GM19397 (cell line): ENCODE results near the gene PCGF3.
"Not testable (repeated sequence)": the region's sequence is repeated elsewhere in the genome, so short reads cannot be mapped to it uniquely, and the experiment has no call there.

Experiments
- ATAC-seq: cut with Tn5 transposase; IDR thresholded peaks from one replicate; pipeline ENCODE4 v1.9.1; 2021; ENCODE audit warnings: mild to moderate bottlenecking, moderate library complexity; ENCODE audit not compliant: unreplicated experiment

PCGF3 gene

GRCh38 chr4:776743-777441 lies 71.3 kb downstream of the PCGF3 start:
- no peak for ATAC-seq

DNA sequence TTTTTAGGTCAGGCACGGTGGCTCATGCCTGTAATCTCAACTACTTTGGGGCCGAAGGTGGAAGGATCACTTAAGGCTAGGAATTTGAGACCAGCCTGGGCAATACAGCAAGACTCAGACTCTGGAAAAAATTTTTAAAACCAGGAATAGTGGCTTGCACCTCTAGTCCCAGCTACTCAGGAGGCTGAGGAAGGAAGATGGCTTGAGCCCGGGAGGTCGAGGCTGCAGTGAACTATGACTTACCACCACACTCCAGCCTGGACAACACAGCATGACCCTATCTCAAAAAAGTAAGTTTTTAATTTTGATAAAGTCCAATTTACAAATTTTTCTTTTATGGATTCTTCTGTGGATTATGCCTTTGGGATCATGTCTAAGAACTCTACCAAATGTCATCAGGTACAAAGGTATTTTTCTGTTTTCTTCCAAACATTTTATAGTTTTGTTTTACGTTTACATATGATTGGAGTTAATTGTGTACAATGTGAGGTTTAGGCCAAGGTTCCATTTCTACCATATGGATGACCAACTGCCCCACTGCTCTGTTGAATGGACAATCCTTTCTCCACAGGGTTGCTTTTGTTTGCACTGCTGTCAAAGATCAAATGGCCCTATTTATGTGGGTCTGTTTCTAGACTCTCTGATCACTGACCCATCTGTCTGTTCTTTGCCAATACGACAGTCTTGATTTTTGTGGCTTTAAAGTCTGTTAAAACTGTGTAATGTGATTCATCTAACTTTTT lies 72.1 kb downstream of the PCGF3 start:
- no peak for ATAC-seq

GRCh38 chr4:779555-779954 lies 73.9 kb downstream of the PCGF3 start:
- no peak for ATAC-seq

- not testable (repeated sequence) for ATAC-seq
These were observed 74.6 kb downstream of the PCGF3 start for GRCh38 chr4:780255-780654.

DNA sequence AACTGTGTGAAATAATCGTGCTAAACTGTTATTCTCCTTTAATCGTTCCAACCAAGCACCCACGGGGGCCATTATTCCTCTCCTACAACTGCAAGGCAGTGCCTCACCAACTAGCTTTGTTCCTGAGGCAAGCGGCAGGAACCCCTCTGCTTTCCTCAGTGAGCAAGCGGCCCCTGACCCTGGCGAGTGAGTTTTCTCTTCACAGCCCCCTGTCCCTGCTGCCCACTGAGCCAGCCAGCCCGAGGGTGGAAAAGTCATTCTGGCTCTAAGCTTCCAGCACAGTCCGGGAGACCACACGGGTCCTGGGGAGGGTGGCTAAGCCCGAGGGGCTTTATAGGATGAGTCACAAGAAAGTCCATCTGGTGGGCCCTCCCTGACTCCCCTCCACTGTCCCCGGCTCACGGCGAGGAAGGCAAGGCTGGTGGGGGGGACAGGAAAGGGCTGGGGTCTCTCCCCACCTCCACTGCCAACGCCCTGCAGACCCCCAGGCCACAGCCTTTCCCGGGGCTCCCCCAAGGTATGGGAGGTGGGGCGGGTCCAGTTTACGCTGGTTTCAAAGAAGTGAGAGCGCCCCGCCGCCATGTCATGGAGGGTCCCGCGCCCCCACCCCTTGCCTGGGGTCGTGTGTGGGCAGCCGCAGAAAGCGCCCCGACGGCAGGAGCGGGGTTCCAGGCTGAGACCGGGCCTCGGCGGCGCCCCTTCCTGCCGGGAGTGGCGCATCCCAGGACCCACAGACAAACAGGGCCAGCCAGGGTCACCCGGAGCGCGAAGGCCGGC lies 75.3 kb downstream of the PCGF3 start:
- peak; percentile 8 for ATAC-seq

DNA sequence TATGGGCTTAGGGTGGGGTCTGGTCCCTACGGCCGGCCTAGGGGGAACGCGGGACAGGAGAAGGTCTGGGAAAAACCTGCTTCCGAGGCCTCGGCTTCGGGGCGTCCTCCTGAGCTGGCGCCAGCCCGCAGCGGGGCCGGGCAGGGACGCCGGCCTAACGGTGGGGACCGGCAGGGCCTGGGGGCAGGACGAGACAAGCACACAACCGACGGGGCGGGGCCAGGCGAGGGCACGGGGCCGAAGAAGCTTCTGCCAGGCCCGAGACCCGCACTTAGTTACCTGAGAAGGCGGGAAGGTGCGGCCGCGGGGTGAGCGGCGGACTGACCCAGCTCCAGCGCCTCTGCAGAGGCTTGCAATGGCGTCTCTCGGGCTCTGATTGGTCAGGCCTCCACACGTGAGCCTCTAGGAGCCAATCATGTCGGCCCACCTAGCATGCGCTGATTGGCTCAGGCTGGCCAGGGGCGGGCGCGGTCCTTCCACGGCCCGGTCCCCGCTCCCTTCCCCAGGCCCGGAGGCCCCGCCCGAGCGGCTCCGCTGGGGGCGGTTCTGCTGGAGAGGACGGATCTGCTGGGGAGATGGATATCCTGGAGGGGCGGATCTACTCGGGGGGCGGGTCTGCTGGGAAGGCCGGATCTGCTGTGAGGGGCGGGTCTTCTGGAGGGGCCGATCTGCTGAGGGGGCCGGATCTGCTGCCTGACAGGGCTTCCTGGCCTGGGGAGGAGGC lies 76.0 kb downstream of the PCGF3 start:
- peak; percentile 96 for ATAC-seq

GRCh38 chr4:784401-785331 lies 79.0 kb downstream of the PCGF3 start:
- no peak for ATAC-seq

DNA sequence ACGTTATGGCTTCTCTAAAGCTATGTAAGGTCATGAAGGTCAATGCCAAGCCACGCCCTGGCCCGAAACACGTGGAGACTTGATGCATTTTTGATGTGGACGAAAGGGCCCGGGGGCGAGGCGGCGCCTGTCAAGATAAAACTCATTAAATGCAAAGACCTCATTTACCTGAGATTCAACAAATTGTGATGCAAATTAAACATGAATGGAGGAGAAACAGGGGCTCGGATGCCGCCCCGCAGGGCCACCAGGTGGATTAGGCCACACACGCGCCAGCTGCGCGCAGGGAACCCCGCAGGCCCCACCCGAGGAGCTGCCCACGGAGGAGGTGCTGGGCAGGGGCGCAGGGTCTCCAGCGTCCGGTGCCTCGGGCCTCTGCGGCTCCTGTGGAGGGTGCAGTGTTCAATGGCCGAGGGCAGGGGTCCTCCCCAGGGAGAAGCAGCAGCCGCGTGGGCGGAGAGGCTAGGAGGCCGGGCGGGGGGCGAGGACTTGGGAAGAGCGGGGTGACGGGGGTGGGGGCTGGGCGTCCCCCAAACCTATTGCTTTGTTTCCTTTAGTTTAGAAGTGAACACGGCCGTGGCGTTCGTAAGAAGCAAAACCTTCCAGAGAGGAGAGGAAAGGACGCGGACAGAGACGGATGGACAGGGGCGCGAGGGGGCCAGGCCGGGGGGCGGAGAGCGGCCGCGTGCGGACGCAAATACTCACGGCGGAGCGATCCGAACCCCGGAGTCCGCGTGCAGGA lies 79.9 kb downstream of the PCGF3 start:
- ATAC-seq = no peak

DNA sequence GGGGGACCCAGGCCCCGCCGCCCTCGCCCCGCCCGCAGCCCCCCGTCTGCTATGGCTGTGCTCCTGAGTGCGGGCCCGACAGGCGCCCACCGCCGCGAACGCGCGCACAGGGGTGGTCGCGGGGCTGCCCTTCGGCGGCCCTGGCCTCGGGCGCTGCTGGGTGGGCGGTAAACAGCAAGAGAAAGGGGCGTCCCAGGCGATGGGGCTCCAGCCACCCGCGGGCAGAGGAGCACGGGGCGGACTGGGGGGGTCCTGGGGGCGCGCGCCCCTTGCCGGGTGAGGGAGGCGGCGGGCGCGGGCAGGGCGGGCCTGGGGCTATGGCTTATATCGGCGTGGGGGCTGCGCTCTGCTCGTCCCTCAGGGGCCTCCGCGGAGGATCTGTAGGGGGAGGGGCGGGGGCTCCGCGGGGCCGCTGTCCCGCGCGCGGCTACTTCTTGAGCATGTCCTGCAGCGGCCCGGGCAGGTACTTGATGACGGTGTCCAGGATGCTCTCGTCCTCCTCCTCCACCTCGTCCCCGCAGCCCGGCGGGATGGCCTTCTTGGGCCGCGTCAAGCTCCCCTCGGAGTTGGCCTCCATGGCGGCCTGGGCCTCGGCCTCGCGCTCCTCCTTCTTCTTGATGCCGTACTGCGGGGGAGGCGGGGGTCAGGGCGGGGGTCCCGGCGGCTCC lies 80.6 kb downstream of the PCGF3 start:
- no peak for ATAC-seq

GRCh38 chr4:786861-787300 lies 81.2 kb downstream of the PCGF3 start:
- no peak for ATAC-seq

- ATAC-seq = no peak
These were observed 81.9 kb downstream of the PCGF3 start for GRCh38 chr4:787561-787981.

DNA sequence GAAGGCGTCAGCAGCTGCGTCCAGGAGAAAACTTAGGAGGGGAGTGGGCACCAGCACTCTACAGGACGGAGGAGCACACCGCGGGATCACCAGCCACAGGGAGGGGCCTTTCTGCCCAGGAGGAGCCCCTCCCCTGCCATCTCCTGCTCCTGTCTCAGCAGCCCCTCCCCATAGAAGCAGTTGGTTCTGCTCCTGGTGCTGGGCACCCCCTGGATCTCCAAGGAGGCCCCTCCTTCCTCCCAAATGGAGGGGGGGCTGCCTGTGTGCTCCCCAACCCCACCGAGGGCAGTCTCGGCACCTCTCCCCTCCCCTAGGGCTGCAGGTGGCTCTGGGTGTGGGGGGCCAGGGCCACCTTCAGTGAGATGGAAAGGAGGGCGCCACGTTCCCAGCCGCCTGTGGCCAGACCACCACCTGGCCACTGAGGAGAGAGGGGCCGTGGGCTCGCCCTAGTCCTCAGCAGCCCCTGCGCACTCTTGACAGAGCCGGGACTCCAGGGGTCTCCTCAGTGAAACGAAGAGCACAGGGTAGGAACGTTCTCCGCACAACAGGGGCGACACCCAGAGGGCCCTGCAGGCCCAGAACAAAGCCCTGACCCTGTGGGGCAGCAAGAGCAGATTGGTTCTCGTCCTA lies 82.5 kb downstream of the PCGF3 start:
- ATAC-seq = no peak

GRCh38 chr4:788636-789297 lies 83.1 kb downstream of the PCGF3 start:
- no peak for ATAC-seq

- ATAC-seq = no peak
These were observed 84.2 kb downstream of the PCGF3 start for GRCh38 chr4:789571-790465.

GRCh38 chr4:790466-790820 lies 84.8 kb downstream of the PCGF3 start:
- no peak for ATAC-seq

GRCh38 chr4:791252-791897 lies 85.7 kb downstream of the PCGF3 start:
- ATAC-seq = no peak
